ENCODE measurements around the gene CDR2L.

- no peak for TF ChIP-seq CTCF (IDR thresholded peaks at IDR 0.05; ENCODE audit: low read depth, low read length)
- no peak for TF ChIP-seq POLR2A (IDR thresholded peaks at IDR 0.05; ENCODE audit: extremely low read depth, insufficient read length)
- TF ChIP-seq MYC (IDR thresholded peaks at IDR 0.05; ENCODE audit: low read depth, low read length) = no peak
- TF ChIP-seq, protein P1, sequence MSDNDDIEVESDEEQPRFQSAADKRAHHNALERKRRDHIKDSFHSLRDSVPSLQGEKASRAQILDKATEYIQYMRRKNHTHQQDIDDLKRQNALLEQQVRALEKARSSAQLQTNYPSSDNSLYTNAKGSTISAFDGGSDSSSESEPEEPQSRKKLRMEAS (IDR thresholded peaks at IDR 0.05; ENCODE audit: low read depth, low read length) = no peak
Measured at GRCh38 chr17:75031972-75032719, 44.7 kb downstream of the CDR2L start.
